Calu3 (cell line): Measurements from ENCODE around the gene SOX15. TPM values are rescaled to one million over a fixed set of nuclear protein-coding genes. Genes with fewer than 3 reads are reported as not detected.
"Not testable (repeated sequence)": the region's sequence is repeated elsewhere in the genome, so short reads cannot be mapped to it uniquely, and the experiment has no call there.

Source experiments
- BruUV-seq: library from RNA; stranded (reverse); fragments of 400-500 nt; replicated peaks from 2 replicates; lab custom pipeline; 2021; lab: Mats Ljungman, UMichigan
- CTCF ChIA-PET: fragments of 300-600 bp; sonication (Branson Sonifier 250); formaldehyde crosslinking; loops from one replicate; lab custom pipeline; 2022; ENCODE audit warnings: antibody characterized with exemption; lab: Charles Lee
- DNase-seq: peaks from one replicate; pipeline ENCODE4 v3.0.0; 2022
- H3K27ac Mint-ChIP-seq: one replicate; pipeline ENCODE4 v1.8.0; 2022; ENCODE audit warnings: mixed read lengths; ENCODE audit not compliant: unreplicated experiment
- H3K27me3 Mint-ChIP-seq: one replicate; pipeline ENCODE4 v1.8.0; 2022; ENCODE audit warnings: mixed read lengths; ENCODE audit not compliant: unreplicated experiment
- H3K36me3 Mint-ChIP-seq: one replicate; pipeline ENCODE4 v1.8.0; 2022; ENCODE audit warnings: mild to moderate bottlenecking, moderate library complexity, mixed read lengths; ENCODE audit not compliant: insufficient read depth, unreplicated experiment
- H3K4me1 Mint-ChIP-seq: one replicate; pipeline ENCODE4 v1.8.0; 2022; ENCODE audit warnings: mild to moderate bottlenecking, low read depth, mixed read lengths; ENCODE audit not compliant: unreplicated experiment
- H3K4me3 Mint-ChIP-seq: one replicate; pipeline ENCODE4 v1.8.0; 2022; ENCODE audit warnings: mild to moderate bottlenecking, low read depth, moderate library complexity, mixed read lengths; ENCODE audit not compliant: unreplicated experiment
- H3K9me3 Mint-ChIP-seq: one replicate; pipeline ENCODE4 v1.8.0; 2022; ENCODE audit warnings: low read depth, mixed read lengths; ENCODE audit not compliant: unreplicated experiment
- CTCF ChIP-seq: fragments of 200-600 bp; IDR thresholded peaks from one replicate; pipeline ENCODE4 v1.8.0; 2022; ENCODE audit warnings: antibody characterized with exemption; ENCODE audit not compliant: unreplicated experiment
- intact Hi-C: fragments of 100-400 bp; cut with micrococcal nuclease; formaldehyde crosslinking; loops from one replicate; pipeline ENCODE4 v1.10.0; 2022; ENCODE audit not compliant: unreplicated experiment
- total RNA-seq: library from RNA; stranded (reverse); gene quantifications from 2 replicates; pipeline ENCODE4 v1.2.3, GENCODE V29; 2022

SOX15 gene
- total RNA-seq, 1 experiment from 2014 or later, result not detected

- BruUV-seq, result no TSS peak
- Mint-ChIP-seq H3K27ac (peak within 1 kb of the TSS; percentile 54), H3K36me3 (peaks cover 22% of the 10 kb centered on the region), H3K4me3 (peak within 1 kb of the TSS; percentile 80), H3K4me1 (no peaks in the 10 kb centered on the region), H3K27me3 (no peaks in the 10 kb centered on the region), H3K9me3 (no peaks in the 10 kb centered on the region)
- TF ChIP-seq CTCF, result no peak
- DNase-seq, result peak; percentile 89
- CTCF ChIA-PET, result interaction anchor here (0.7 to 1.5 kb wide), 3 partner anchors 12 to 361 kb away, joined by 3 to 5 read pairs (median 4); partner anchors contain the start of genes FXR2 and WRAP53
- intact Hi-C loops, result no loop called here
Measured at GRCh38 chr17:7627250-7628121, 37.6 kb upstream of the SOX15 start, which contains the start of gene SAT2. Gene SAT2 (minus strand): TSS chr17:7627821. CDS start chr17:7627635, 186 bp downstream.

GRCh38 chr17:7626956-7627249 lies 37.0 kb upstream of the SOX15 start:
- Mint-ChIP-seq H3K9me3 (no peaks in the 10 kb centered on the region), H3K36me3 (peaks cover 22% of the 10 kb centered on the region), H3K4me3 (peak overlapping the region; percentile 80), H3K27ac (peak overlapping the region; percentile 54), H3K4me1 (no peaks in the 10 kb centered on the region), H3K27me3 (no peaks in the 10 kb centered on the region)
- TF ChIP-seq CTCF, result no peak
- intact Hi-C loops, result no loop called here
- CTCF ChIA-PET, result interaction anchor here (1.5 kb wide), 1 partner anchor 12 kb away, joined by 5 read pairs; the partner anchor contains the start of gene FXR2
- no peak for DNase-seq
- BruUV-seq, result no TSS peak

- TF ChIP-seq CTCF, result no peak
- intact Hi-C loops, result no loop called here
- peaks cover 22% of the 10 kb centered on the region for H3K36me3 Mint-ChIP-seq
- no peaks in the 10 kb centered on the region for H3K9me3 Mint-ChIP-seq
- H3K27me3 Mint-ChIP-seq, result no peaks in the 10 kb centered on the region
- no peaks in the 10 kb centered on the region for H3K4me1 Mint-ChIP-seq
- H3K4me3 Mint-ChIP-seq, result peak overlapping the region; percentile 80
- CTCF ChIA-PET, result interaction anchor here (1.5 kb wide), 1 partner anchor 11 kb away, joined by 5 read pairs; the partner anchor contains the start of gene FXR2
- BruUV-seq, result TSS peak; percentile 84
- no peak for DNase-seq
- H3K27ac Mint-ChIP-seq, result peak overlapping the region; percentile 54
Measured at GRCh38 chr17:7626307-7626706, 36.4 kb upstream of the SOX15 start.

GRCh38 chr17:7625749-7626148 lies 35.9 kb upstream of the SOX15 start:
- peaks cover 22% of the 10 kb centered on the region for H3K36me3 Mint-ChIP-seq
- CTCF ChIA-PET, DNase-seq, H3K27ac Mint-ChIP-seq, intact Hi-C loops, BruUV-seq, H3K4me1 Mint-ChIP-seq, H3K27me3 Mint-ChIP-seq, H3K4me3 Mint-ChIP-seq, H3K9me3 Mint-ChIP-seq: not testable (repeated sequence)
